Measurements from ENCODE around the gene PAF1. TPM values are rescaled to one million over a fixed set of nuclear protein-coding genes. Genes with fewer than 3 reads are reported as not detected.
A peak's percentile ranks its signal among the peaks of the same experiment; 100 is the strongest.

PAF1 gene
- total RNA-seq, 1 donor from 2014 or later = 36.7 TPM

GRCh38 chr19:39406656-39407409 is 15.9 kb upstream of the PAF1 start, which contains the start of gene ZFP36:
ZFP36 (plus strand) TSS chr19:39406847; CDS start chr19:39406905, 58 bp downstream.
- no peak for FAIRE-seq

GRCh38 chr19:39405958-39406655 is 15.2 kb upstream of the PAF1 start:
- DNase-seq (ENCODE audit: low spot score in 2 of 2) = no peak
- FAIRE-seq = no peak

More at GRCh38 chr19:39406656-39407409, 15.9 kb upstream of the PAF1 start, which contains the start of gene ZFP36:
- peak; percentile 82 to 87 for DNase-seq (ENCODE audit: low spot score in 2 of 2)

- DNase-seq (ENCODE audit: low spot score in 2 of 2) = no peak
These were observed 14.5 kb upstream of the PAF1 start for GRCh38 chr19:39405261-39405957.

GRCh38 chr19:39403331-39404312 is 12.7 kb upstream of the PAF1 start:
- FAIRE-seq (no peak), DNase-seq (ENCODE audit: low spot score in 2 of 2) (peak; percentile 75 to 84)

More at GRCh38 chr19:39405261-39405957, 14.5 kb upstream of the PAF1 start:
- no peak for FAIRE-seq

GRCh38 chr19:39402346-39403300 is 11.7 kb upstream of the PAF1 start:
- FAIRE-seq (no peak), DNase-seq (ENCODE audit: low spot score in 2 of 2) (peak; percentile 67 to 84)

- DNase-seq (ENCODE audit: low spot score in 2 of 2) = no peak
- no peak for FAIRE-seq
These were observed 10.8 kb upstream of the PAF1 start for GRCh38 chr19:39401549-39402345.

GRCh38 chr19:39401070-39401548 is 10.2 kb upstream of the PAF1 start:
- no peak for DNase-seq (ENCODE audit: low spot score in 2 of 2)
- FAIRE-seq = no peak

- DNase-seq (ENCODE audit: low spot score in 2 of 2) = no peak
- FAIRE-seq = no peak
These were observed 9.2 kb upstream of the PAF1 start for GRCh38 chr19:39400061-39400460.

- no peak for DNase-seq (ENCODE audit: low spot score in 2 of 2)
- FAIRE-seq = no peak
These were observed 8.8 kb upstream of the PAF1 start for GRCh38 chr19:39399668-39400050.

GRCh38 chr19:39398297-39398864 is 7.5 kb upstream of the PAF1 start:
- FAIRE-seq = no peak
- no peak for DNase-seq (ENCODE audit: low spot score in 2 of 2)

- FAIRE-seq (no peak), DNase-seq (ENCODE audit: low spot score in 2 of 2) (peak; percentile 72 to 88)
These were observed 6.7 kb upstream of the PAF1 start for GRCh38 chr19:39397360-39398296.

GRCh38 chr19:39390451-39390750 is 505 bp downstream of the PAF1 start:
- peak in 1 of 2 donors; percentile 74 for DNase-seq (ENCODE audit: low spot score in 2 of 2)
- FAIRE-seq = no peak

- no peak for FAIRE-seq
These were observed 1.1 kb downstream of the PAF1 start for GRCh38 chr19:39389631-39390414.

GRCh38 chr19:39388657-39389056 is 2.2 kb downstream of the PAF1 start:
- no peak for FAIRE-seq

More at GRCh38 chr19:39389631-39390414, 1.1 kb downstream of the PAF1 start:
- DNase-seq (ENCODE audit: low spot score in 2 of 2) = no peak

GRCh38 chr19:39386557-39386956 is 4.3 kb downstream of the PAF1 start:
- FAIRE-seq (no peak), DNase-seq (ENCODE audit: low spot score in 2 of 2) (no peak)

More at GRCh38 chr19:39388657-39389056, 2.2 kb downstream of the PAF1 start:
- no peak for DNase-seq (ENCODE audit: low spot score in 2 of 2)

Data from frontal cortex (tissue), 4 donors.